Stimulated activated CD4-positive, alpha-beta T cell treated with anti-CD3 and anti-CD28 coated beads, Interleukin-12 subunit alpha, Interleukin-12 subunit beta, amount 100 ng/mL, for 4 hours (primary cell): ENCODE results near the gene GATAD2B.
"Not testable (repeated sequence)": the region's sequence is repeated elsewhere in the genome, so short reads cannot be mapped to it uniquely, and the experiment has no call there.

Experiments
- DNase-seq: peaks from one replicate; pipeline ENCODE4 v3.0.0-alpha.2; 2020

GATAD2B gene

GRCh38 chr1:153882296-153882912 lies 40.4 kb downstream of the GATAD2B start:
- no peak for DNase-seq

GRCh38 chr1:153881751-153882150 lies 41.0 kb downstream of the GATAD2B start:
- no peak for DNase-seq

GRCh38 chr1:153880962-153881361 lies 41.8 kb downstream of the GATAD2B start:
- DNase-seq, result peak; percentile 12

- no peak for DNase-seq
These were observed 42.7 kb downstream of the GATAD2B start for GRCh38 chr1:153880024-153880423.

GRCh38 chr1:153877112-153877511 lies 45.7 kb downstream of the GATAD2B start:
- DNase-seq, result no peak

GRCh38 chr1:153872934-153873333 lies 49.8 kb downstream of the GATAD2B start:
- no peak for DNase-seq

GRCh38 chr1:153872331-153872730 lies 50.4 kb downstream of the GATAD2B start:
- DNase-seq, result no peak

- no peak for DNase-seq
These were observed 53.3 kb downstream of the GATAD2B start for GRCh38 chr1:153869486-153869885.

GRCh38 chr1:153866045-153866850 lies 56.5 kb downstream of the GATAD2B start:
- no peak for DNase-seq

- DNase-seq, result no peak
These were observed 62.5 kb downstream of the GATAD2B start for GRCh38 chr1:153860285-153860684.

GRCh38 chr1:153857505-153857904 lies 65.3 kb downstream of the GATAD2B start:
- DNase-seq, result no peak

- DNase-seq, result no peak
These were observed 66.0 kb downstream of the GATAD2B start for GRCh38 chr1:153856763-153857162.

- no peak for DNase-seq
These were observed 70.6 kb downstream of the GATAD2B start for GRCh38 chr1:153852170-153852569.

- no peak for DNase-seq
These were observed 73.1 kb downstream of the GATAD2B start for GRCh38 chr1:153849487-153850185.

- no peak for DNase-seq
These were observed 74.0 kb downstream of the GATAD2B start for GRCh38 chr1:153848805-153849204.

GRCh38 chr1:153845158-153845557 lies 77.6 kb downstream of the GATAD2B start:
- no peak for DNase-seq

- not testable (repeated sequence) for DNase-seq
These were observed 78.4 kb downstream of the GATAD2B start for GRCh38 chr1:153844349-153844748.

- DNase-seq, result no peak
These were observed 80.7 kb downstream of the GATAD2B start for GRCh38 chr1:153842006-153842471.

- no peak for DNase-seq
These were observed 81.2 kb downstream of the GATAD2B start for GRCh38 chr1:153841463-153841994.

- DNase-seq, result not testable (repeated sequence)
These were observed 82.0 kb downstream of the GATAD2B start for GRCh38 chr1:153840774-153841173.

GRCh38 chr1:153833968-153834367 lies 88.8 kb downstream of the GATAD2B start:
- not testable (repeated sequence) for DNase-seq

GRCh38 chr1:153833171-153833570 lies 89.6 kb downstream of the GATAD2B start:
- no peak for DNase-seq

GRCh38 chr1:153832293-153832692 lies 90.5 kb downstream of the GATAD2B start:
- DNase-seq, result no peak
